HepG2 (cell line): Measurements from ENCODE around the gene RB1. TPM values are rescaled to one million over a fixed set of nuclear protein-coding genes. Genes with fewer than 3 reads are reported as not detected.

Experiments used
- ATAC-seq: fragments of 200-7000 bp; cut with Tn5 transposase; 3 replicates; pipeline ENCODE4 v1.9.1; 2020; ENCODE audit warnings: mild to moderate bottlenecking, moderate library complexity
- BruUV-seq: library from RNA; stranded (reverse); fragments of 400-500 nt; replicated peaks from 2 replicates; lab custom pipeline; 2021; lab: Mats Ljungman, UMichigan
- CTCF ChIA-PET: fragments of 300-600 bp; formaldehyde crosslinking; extraction: SDS; loops from one replicate; lab custom pipeline; 2021; ENCODE audit warnings: low total read pairs, inconsistent platforms, low intra/inter-chr PET ratio; lab: Yijun Ruan, JAX
- POLR2A ChIA-PET: fragments of 350-600 bp; sonication (Branson Sonifier 250); formaldehyde crosslinking; loops from one replicate; lab custom pipeline; 2020; ENCODE audit warnings: antibody characterized with exemption, inconsistent platforms; lab: Yijun Ruan, JAX
- DNase-seq: peaks from one replicate; pipeline ENCODE4 v3.0.0-alpha.2; 2015; ENCODE audit warnings: low spot score
- FAIRE-seq: peaks from 3 replicates; lab custom pipeline; 2011; peaks lifted over from hg19 to GRCh38; lab: Jason Lieb, UNC
- H2AFZ ChIP-seq: one replicate; pipeline ENCODE4 v1.6.1; 2011; ENCODE audit warnings: low read length, inconsistent platforms
- H3K27ac ChIP-seq: fragments of 300-600 bp; 3 replicates; pipeline ENCODE4 v1.8.0; 2011; ENCODE audit warnings: mixed run types, mild to moderate bottlenecking, mixed read lengths, low read length, inconsistent platforms; ENCODE audit not compliant: insufficient read depth; ENCODE audit errors: extremely low read length
- H3K27me3 ChIP-seq, 2 experiments: fragments of 200-600 bp in 1 of 2; 2 replicates in 1 of 2; 3 replicates in 1 of 2; pipeline versions ENCODE4 v1.6.0 to v1.8.0; 2011; ENCODE audit warnings: low read length in 2 of 2, mild to moderate bottlenecking in 2 of 2, moderate library complexity in 2 of 2, inconsistent platforms in 1 of 2; ENCODE audit not compliant: insufficient read depth in 2 of 2, control insufficient read depth in 1 of 2
- H3K36me3 ChIP-seq, 2 experiments: fragments of 200-600 bp in 1 of 2; replicated peaks in 1 of 2; 2 replicates in 1 of 2; 3 replicates in 1 of 2; pipeline versions ENCODE4 v1.5.1 to v1.8.0; 2011; ENCODE audit warnings: low read length in 2 of 2, inconsistent platforms in 1 of 2; ENCODE audit not compliant: insufficient read depth in 2 of 2, control insufficient read depth in 1 of 2
- H3K4me1 ChIP-seq: 2 replicates; pipeline ENCODE4 v1.5.1; 2012; ENCODE audit warnings: low read length, inconsistent platforms; ENCODE audit not compliant: insufficient read depth
- H3K4me2 ChIP-seq: 2 replicates; pipeline ENCODE4 v1.6.0; 2011; ENCODE audit warnings: low read depth, low read length, inconsistent platforms
- H3K4me3 ChIP-seq, 3 experiments: fragments of 200-600 bp in 1 of 3; sonication (generic), shearing (Covaris generic) in 1 of 3; replicated peaks in 1 of 3; 2 replicates each; pipeline ENCODE4 v1.5.1; 2011 to 2016; ENCODE audit warnings: low read length in 3 of 3, inconsistent platforms in 2 of 3, low read depth in 2 of 3, mild to moderate bottlenecking in 2 of 3, control low read depth in 1 of 3, mixed read lengths in 1 of 3; ENCODE audit not compliant: insufficient read depth in 1 of 3
- H3K79me2 ChIP-seq: one replicate; pipeline ENCODE4 v1.6.1; 2011; ENCODE audit warnings: low read length, inconsistent platforms; ENCODE audit not compliant: insufficient read depth
- H3K9ac ChIP-seq: 2 replicates; pipeline ENCODE4 v1.6.0; 2011; ENCODE audit warnings: mild to moderate bottlenecking, low read depth, low read length, inconsistent platforms; ENCODE audit not compliant: insufficient read depth
- H3K9me3 ChIP-seq: 2 replicates; pipeline ENCODE4 v1.5.1; 2012; ENCODE audit warnings: mild to moderate bottlenecking, low read length
- H4K20me1 ChIP-seq: 2 replicates; pipeline ENCODE4 v1.6.0; 2011; ENCODE audit warnings: inconsistent platforms, mild to moderate bottlenecking, low read length, moderate library complexity; ENCODE audit not compliant: insufficient read depth
- CEBPB ChIP-seq: IDR thresholded peaks from 2 replicates; pipeline ENCODE4 v1.6.1; 2011; ENCODE audit warnings: low read depth, low read length, improper control_type of control experiment, borderline replicate concordance
- FOXC1 ChIP-seq: sonication (generic); formaldehyde crosslinking; IDR thresholded peaks from 2 replicates; pipeline ENCODE4 v1.8.0; 2022; ENCODE audit warnings: mild to moderate bottlenecking, missing genetic modification reagents, borderline replicate concordance
- GATAD1 ChIP-seq: IDR thresholded peaks from 2 replicates; pipeline ENCODE4 v1.6.1; 2016; ENCODE audit warnings: missing genetic modification reagents, missing compliant biosample characterization
- NPAS2 ChIP-seq: sonication (generic); formaldehyde crosslinking; IDR thresholded peaks from 2 replicates; pipeline ENCODE4 v1.8.0; 2022; ENCODE audit warnings: mild to moderate bottlenecking, missing genetic modification reagents, borderline replicate concordance
- ZNF468 ChIP-seq: sonication (generic); formaldehyde crosslinking; IDR thresholded peaks from 2 replicates; pipeline ENCODE4 v1.8.0; 2022; ENCODE audit warnings: mild to moderate bottlenecking, moderate library complexity, missing genetic modification reagents
- ZNF7 ChIP-seq: IDR thresholded peaks from 2 replicates; pipeline ENCODE4 v1.6.1; 2016; ENCODE audit warnings: missing biosample characterization, missing genetic modification reagents
- WGBS: methylation state at CpG from one replicate; pipeline ENCODE4 v1.1.6; 2017; ENCODE audit warnings: low lambda C conversion rate; 5-methylcytosine and 5-hydroxymethylcytosine counted together
- in situ Hi-C: cut with HindIII; loops from 2 replicates; pipeline ENCODE4 v1.10.0; 2017; ENCODE audit warnings: low pct_unique_long_range_greater_than_20kb; ENCODE audit not compliant: extremely low pct_ligation_motif_present
- intact Hi-C: fragments of 100-400 bp; cut with micrococcal nuclease; formaldehyde crosslinking; loops from one replicate; pipeline ENCODE4 v1.10.0; 2022; ENCODE audit not compliant: unreplicated experiment
- polyA plus RNA-seq, 8 experiments: library from polyadenylated mRNA; depleted of rRNA in 3 of 8; stranded (reverse) in 7 of 8; unstranded in 1 of 8; fragments of >200 nt; fragmentation: Illumina TruSeq in 4 of 8; extraction: Trizol in 4 of 8; gene quantifications; 2 replicates each; pipeline versions ENCODE4 v1.2.1 to v1.2.3, GENCODE V29; 2011 to 2016; ENCODE audit warnings: low read depth in 4 of 8, missing spikeins in 1 of 8, mixed read lengths in 1 of 8; ENCODE audit not compliant: insufficient read depth in 1 of 8
- total RNA-seq, 5 experiments: library from RNA; depleted of rRNA; stranded (reverse); fragments of >200 nt; fragmentation: Illumina TruSeq; extraction: Trizol; gene quantifications; 2 replicates each; pipeline ENCODE4 v1.2.3, GENCODE V29; 2016; ENCODE audit warnings: low read depth in 1 of 5
- TF ChIP-seq, protein P1 (sequence below): sonication (generic); formaldehyde crosslinking; IDR thresholded peaks from 2 replicates; pipeline ENCODE4 v1.5.1; 2020; ENCODE audit warnings: mild to moderate bottlenecking, moderate library complexity, missing genetic modification reagents
- TF ChIP-seq, protein P2 (sequence below): IDR thresholded peaks from 2 replicates; pipeline ENCODE4 v1.6.1; 2012; ENCODE audit warnings: low read depth, low read length, improper control_type of control experiment
- TF ChIP-seq, protein P3 (sequence below): sonication (generic); formaldehyde crosslinking; IDR thresholded peaks from 2 replicates; pipeline ENCODE4 v1.8.1; 2023; ENCODE audit warnings: mild to moderate bottlenecking, missing genetic modification reagents
- TF ChIP-seq, protein P4 (sequence below): sonication (generic); formaldehyde crosslinking; IDR thresholded peaks from 2 replicates; pipeline ENCODE4 v1.8.0; 2022; ENCODE audit warnings: missing genetic modification reagents, mild to moderate bottlenecking, borderline replicate concordance

RB1 gene
- total and polyA plus RNA-seq, 2 of the 13 experiments (the other 11 are each of a cell fraction or from before 2014, with no cell fraction given) = 15.6 to 23.7 TPM

DNA sequence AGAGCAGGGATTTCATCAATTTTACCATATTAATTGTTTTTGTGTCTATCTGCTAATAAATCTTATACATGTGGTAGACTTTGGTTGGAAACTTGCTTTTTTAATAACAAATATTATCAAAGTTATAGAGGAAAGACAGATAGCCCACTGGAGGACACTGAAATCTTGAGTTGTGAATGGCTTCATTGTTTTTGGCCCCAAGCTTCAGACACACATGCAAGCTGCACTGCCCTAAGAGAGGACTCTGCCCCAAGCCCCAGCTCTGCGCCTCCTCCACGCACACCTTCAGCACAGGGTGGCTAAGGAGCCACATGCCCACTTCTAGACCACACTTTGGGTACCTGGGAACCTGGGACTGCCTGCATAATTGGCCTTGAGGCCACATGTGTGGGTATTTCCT is 194.1 kb downstream of the RB1 start:
- Histone ChIP-seq H4K20me1 (no peaks in the 10 kb centered on the region), H3K9me3 (no peaks in the 10 kb centered on the region), H3K9ac (no peak overlapping the region), H3K4me3 (no peak overlapping the region), H3K79me2 (no peaks in the 10 kb centered on the region), H3K4me2 (no peak overlapping the region), H3K27me3 (no peaks in the 10 kb centered on the region), H2AFZ (no peak overlapping the region), H3K27ac (no peak overlapping the region), H3K36me3 (no peaks in the 10 kb centered on the region), H3K4me1 (0 out of 2 replicates have a peak, but pooled peaks cover 12% of the 10 kb centered on the region)
- ChIA-PET CTCF (no interaction called here), POLR2A (no interaction called here)
- no peak for TF ChIP-seq GATAD1 (CRISPR knock-in tag)
- TF ChIP-seq ZNF468 = no peak
- TF ChIP-seq ZNF7 (CRISPR knock-in tag) = no peak
- TF ChIP-seq NPAS2 (CRISPR knock-in tag) = no peak
- no peak for TF ChIP-seq FOXC1
- TF ChIP-seq, protein P1, sequence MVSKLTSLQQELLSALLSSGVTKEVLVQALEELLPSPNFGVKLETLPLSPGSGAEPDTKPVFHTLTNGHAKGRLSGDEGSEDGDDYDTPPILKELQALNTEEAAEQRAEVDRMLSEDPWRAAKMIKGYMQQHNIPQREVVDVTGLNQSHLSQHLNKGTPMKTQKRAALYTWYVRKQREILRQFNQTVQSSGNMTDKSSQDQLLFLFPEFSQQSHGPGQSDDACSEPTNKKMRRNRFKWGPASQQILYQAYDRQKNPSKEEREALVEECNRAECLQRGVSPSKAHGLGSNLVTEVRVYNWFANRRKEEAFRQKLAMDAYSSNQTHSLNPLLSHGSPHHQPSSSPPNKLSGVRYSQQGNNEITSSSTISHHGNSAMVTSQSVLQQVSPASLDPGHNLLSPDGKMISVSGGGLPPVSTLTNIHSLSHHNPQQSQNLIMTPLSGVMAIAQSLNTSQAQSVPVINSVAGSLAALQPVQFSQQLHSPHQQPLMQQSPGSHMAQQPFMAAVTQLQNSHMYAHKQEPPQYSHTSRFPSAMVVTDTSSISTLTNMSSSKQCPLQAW (CRISPR knock-in tag) = no peak
- TF ChIP-seq, protein P2, sequence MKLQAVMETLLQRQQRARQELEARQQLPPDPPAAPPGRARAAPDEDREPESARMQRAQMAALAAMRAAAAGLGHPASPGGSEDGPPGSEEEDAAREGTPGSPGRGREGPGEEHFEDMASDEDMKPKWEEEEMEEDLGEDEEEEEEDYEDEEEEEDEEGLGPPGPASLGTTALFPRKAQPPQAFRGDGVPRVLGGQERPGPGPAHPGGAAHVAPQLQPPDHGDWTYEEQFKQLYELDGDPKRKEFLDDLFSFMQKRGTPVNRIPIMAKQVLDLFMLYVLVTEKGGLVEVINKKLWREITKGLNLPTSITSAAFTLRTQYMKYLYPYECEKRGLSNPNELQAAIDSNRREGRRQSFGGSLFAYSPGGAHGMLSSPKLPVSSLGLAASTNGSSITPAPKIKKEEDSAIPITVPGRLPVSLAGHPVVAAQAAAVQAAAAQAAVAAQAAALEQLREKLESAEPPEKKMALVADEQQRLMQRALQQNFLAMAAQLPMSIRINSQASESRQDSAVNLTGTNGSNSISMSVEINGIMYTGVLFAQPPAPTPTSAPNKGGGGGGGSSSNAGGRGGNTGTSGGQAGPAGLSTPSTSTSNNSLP = no peak
- TF ChIP-seq CEBPB = no peak
- TF ChIP-seq, protein P3, sequence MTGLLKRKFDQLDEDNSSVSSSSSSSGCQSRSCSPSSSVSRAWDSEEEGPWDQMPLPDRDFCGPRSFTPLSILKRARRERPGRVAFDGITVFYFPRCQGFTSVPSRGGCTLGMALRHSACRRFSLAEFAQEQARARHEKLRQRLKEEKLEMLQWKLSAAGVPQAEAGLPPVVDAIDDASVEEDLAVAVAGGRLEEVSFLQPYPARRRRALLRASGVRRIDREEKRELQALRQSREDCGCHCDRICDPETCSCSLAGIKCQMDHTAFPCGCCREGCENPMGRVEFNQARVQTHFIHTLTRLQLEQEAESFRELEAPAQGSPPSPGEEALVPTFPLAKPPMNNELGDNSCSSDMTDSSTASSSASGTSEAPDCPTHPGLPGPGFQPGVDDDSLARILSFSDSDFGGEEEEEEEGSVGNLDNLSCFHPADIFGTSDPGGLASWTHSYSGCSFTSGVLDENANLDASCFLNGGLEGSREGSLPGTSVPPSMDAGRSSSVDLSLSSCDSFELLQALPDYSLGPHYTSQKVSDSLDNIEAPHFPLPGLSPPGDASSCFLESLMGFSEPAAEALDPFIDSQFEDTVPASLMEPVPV = no peak
- TF ChIP-seq, protein P4, sequence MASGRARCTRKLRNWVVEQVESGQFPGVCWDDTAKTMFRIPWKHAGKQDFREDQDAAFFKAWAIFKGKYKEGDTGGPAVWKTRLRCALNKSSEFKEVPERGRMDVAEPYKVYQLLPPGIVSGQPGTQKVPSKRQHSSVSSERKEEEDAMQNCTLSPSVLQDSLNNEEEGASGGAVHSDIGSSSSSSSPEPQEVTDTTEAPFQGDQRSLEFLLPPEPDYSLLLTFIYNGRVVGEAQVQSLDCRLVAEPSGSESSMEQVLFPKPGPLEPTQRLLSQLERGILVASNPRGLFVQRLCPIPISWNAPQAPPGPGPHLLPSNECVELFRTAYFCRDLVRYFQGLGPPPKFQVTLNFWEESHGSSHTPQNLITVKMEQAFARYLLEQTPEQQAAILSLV = no peak
- intact Hi-C loops (no loop called here), in situ Hi-C loops (no loop called here)
- FAIRE-seq (no peak), ATAC-seq (no peak), DNase-seq (no peak)
- no TSS peak for BruUV-seq
- 100% methylated on average over 1 of the region's 2 CpGs for WGBS
